ENCODE data around the gene ISG20.

Gene ISG20

DNA sequence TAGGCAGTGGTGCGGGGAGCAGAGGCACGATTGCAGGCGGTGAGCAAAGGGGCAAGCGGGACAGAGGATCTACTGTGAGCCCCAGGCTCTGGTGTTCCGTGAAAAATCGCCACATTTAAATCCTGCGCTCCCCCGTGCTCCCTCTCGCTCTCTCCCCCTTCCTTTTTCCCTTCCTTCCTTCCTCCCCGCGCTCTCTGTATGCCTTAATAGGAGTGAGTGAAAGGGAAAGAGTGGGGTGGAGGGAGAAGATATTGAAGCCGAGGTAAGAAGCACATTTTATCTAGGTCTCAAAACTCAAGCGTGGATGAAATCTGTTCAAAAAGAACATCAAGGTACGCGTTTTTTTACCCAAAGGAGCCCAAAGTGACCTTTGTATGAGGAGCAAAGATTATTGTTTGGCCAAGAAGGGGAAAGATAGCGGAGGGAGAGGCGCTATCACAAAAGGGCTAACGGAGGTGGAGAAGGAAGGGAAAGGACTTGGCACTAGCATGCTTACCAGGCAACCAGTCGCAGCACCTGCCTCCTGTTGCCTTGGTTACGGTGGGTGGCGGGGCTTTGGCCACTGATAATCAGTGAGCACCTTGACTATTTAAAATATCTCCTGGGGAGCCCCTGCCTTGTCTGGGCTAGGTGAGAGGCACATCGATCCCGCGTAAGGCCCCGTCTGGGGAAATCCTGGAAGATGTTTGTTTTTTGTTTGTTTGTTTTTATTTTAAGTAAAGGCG, 32.6 kb upstream of the ISG20 start:
- no peak for TF ChIP-seq ZFX (IDR thresholded peaks at IDR 0.05; ENCODE audit: borderline replicate concordance)
- TF ChIP-seq, protein P1, sequence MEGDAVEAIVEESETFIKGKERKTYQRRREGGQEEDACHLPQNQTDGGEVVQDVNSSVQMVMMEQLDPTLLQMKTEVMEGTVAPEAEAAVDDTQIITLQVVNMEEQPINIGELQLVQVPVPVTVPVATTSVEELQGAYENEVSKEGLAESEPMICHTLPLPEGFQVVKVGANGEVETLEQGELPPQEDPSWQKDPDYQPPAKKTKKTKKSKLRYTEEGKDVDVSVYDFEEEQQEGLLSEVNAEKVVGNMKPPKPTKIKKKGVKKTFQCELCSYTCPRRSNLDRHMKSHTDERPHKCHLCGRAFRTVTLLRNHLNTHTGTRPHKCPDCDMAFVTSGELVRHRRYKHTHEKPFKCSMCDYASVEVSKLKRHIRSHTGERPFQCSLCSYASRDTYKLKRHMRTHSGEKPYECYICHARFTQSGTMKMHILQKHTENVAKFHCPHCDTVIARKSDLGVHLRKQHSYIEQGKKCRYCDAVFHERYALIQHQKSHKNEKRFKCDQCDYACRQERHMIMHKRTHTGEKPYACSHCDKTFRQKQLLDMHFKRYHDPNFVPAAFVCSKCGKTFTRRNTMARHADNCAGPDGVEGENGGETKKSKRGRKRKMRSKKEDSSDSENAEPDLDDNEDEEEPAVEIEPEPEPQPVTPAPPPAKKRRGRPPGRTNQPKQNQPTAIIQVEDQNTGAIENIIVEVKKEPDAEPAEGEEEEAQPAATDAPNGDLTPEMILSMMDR (IDR thresholded peaks at IDR 0.05), result no peak
- no peak overlapping the region for H3K27ac ChIP-seq

DNA sequence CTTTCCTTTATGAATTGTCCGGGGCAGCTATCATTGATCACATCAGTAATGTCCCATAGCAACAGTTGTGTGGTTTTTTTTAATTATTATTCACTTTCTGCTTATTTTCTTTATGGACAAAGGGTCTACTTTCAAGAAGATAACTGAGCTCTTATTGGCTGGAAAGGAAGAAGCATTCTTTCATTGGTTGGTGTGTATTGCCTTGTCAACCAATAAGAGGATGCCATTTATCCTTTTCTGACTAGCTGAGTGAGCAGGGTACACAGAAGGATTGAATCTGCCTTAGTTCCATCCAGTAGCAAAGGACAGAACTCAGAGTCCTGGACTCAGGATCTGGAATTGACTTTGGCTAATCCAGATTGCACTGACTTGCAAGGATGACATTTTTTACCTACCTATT, 30.9 kb upstream of the ISG20 start:
- TF ChIP-seq ZFX (IDR thresholded peaks at IDR 0.05; ENCODE audit: borderline replicate concordance), result no peak
- TF ChIP-seq, protein P1 (IDR thresholded peaks at IDR 0.05), result no peak
- H3K27ac ChIP-seq, result no peak overlapping the region

DNA sequence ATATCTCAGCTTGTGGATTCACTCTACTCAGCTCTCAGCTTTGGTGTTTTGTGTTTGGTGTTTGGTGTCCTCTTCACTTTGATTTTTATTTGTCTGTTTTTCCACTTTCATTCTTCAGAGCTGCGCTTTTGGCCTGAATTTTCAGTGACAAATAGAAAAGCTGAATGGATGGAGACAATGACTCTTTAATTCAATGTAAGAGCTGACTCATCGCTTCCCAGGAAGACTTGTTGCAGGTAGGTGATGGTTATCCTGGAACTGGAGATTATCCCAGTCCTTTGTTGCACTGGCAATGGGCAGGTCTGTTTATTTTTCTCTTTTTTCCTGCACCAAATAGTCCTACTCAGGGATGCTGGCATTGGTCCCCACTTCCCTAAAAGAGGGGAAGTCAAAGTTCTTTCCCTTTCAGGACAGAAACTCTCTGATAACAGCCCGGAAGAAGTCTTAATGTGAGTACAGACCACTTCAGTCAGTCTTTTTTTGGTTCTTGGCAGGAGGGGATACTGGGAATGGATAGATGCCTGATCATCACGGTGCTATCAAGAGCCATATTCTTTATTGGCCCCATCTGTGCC, 30.1 kb upstream of the ISG20 start:
- TF ChIP-seq, protein P1 (IDR thresholded peaks at IDR 0.05), result no peak
- no peak for TF ChIP-seq ZFX (IDR thresholded peaks at IDR 0.05; ENCODE audit: borderline replicate concordance)
- H3K27ac ChIP-seq, result no peak overlapping the region

DNA sequence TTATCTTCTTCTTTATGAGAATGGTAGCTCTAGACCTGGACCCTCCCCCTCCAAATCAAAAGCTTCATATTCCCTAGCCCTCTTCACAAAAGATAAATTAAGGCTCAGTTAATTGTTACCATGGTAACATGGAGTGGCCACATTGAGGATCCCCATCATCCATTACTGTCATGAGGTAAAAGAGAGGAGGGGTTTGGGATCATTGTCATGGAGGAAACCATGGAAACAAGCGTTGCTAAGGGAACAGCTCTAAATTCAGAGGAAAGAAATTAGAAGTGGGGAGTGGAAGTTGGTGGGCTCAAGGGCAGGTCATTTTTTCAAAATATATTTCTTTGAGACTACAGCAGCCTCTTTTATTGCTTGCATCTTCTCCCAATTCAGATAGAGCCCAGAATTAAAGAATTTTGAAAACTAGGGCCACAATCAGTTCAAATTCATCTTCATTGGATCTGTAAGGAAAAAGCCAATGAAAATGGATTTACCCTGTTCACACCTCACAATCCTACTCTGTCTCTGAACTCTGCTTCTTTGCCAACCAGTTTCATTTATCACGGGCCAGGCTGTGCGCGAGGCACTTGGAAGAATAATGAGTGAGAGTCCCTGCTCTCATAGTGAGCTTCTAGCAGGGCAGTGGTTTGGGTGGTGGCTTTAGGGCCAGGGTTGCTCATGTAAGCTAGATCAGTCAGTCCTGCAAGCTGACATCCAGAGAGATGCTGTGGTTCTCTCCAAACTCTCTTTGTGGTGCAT, 29.3 kb upstream of the ISG20 start:
- no peak for TF ChIP-seq ZFX (IDR thresholded peaks at IDR 0.05; ENCODE audit: borderline replicate concordance)
- TF ChIP-seq, protein P1 (IDR thresholded peaks at IDR 0.05), result no peak
- H3K27ac ChIP-seq, result no peak overlapping the region

DNA sequence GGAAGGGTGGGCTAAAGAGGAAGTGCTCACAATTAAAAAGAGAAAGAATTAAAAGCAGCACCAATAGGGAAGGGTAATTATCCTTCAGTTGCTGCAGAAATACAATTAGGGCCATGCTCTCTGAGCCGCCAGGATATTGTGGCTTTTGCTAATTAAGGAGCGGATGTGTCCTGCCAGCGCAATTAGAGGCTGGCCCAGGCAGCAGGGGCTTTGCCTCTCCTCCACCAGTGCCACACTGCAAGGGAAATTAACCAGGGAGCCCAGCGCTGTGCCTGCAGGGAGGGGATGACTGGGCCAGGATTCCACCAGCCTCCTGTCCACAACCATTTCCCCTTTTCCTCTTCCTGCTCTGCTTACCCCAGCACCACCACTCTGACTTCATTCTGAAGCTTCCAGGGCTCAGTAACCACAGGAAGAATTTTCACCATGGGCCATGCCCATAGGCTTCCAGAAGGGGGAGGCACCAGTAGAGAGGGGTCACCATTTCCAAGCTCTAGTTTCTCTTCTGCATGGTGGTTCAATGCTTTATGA, 28.1 kb upstream of the ISG20 start:
- no peak overlapping the region for H3K27ac ChIP-seq
- TF ChIP-seq, protein P1 (IDR thresholded peaks at IDR 0.05), result no peak
- TF ChIP-seq ZFX (IDR thresholded peaks at IDR 0.05; ENCODE audit: borderline replicate concordance), result no peak

DNA sequence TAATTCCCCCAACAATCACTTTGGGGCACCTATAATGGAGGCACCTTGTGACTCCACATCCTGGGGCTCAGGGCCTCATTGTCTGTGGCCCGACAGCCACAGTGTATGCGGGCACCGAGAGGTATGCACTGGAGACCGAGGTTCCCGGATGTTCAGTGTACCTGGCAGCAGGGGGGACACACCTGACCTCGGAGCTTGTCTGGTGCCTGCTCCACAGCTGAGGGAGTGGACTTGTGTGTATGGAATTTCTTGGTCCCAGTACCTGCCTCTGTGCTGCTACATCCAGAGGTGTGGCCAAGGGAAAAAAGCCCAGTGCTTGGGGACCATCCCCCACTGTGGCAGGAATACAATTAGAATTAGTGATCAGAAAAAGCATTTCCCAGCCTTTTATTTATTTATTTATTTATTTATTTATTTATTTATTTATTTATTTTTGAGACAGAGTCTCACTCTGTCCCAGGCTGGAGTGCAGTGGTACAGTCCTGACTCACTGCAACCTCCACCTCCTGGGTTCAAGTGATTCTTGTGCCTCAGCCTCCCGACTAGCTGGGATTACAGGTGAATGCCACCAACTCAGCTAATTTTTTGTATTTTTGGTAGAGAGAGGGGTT, 26.5 kb upstream of the ISG20 start:
- no peak overlapping the region for H3K27ac ChIP-seq
- TF ChIP-seq, protein P1 (IDR thresholded peaks at IDR 0.05), result no peak
- no peak for TF ChIP-seq ZFX (IDR thresholded peaks at IDR 0.05; ENCODE audit: borderline replicate concordance)

Measured in 22Rv1 (cell line).